NCI-H128 (cell line): Measurements from ENCODE around the gene FKBP5.
A peak's percentile ranks its signal among the peaks of the same experiment; 100 is the strongest.
"Not testable (repeated sequence)": the region's sequence is repeated elsewhere in the genome, so short reads cannot be mapped to it uniquely, and the experiment has no call there.

Source experiments
- DNase-seq: peaks from one replicate; lab custom pipeline; 2025; ENCODE audit not compliant: unreplicated experiment; lab: John Stamatoyannopoulos, UW

The FKBP5 gene

GRCh38 chr6:35550437-35550836 is 138.3 kb downstream of the FKBP5 start:
- DNase-seq = no peak

GRCh38 chr6:35547676-35548075 is 141.0 kb downstream of the FKBP5 start:
- DNase-seq = no peak

GRCh38 chr6:35544769-35545361 is 143.8 kb downstream of the FKBP5 start:
- no peak for DNase-seq

GRCh38 chr6:35543459-35544193 is 145.1 kb downstream of the FKBP5 start:
- peak; percentile 31 for DNase-seq

- no peak for DNase-seq
These were observed 146.9 kb downstream of the FKBP5 start for GRCh38 chr6:35541836-35542235.

- no peak for DNase-seq
These were observed 149.5 kb downstream of the FKBP5 start for GRCh38 chr6:35539223-35539622.

GRCh38 chr6:35535847-35536246 is 152.9 kb downstream of the FKBP5 start:
- DNase-seq = not testable (repeated sequence)

- DNase-seq = no peak
These were observed 154.1 kb downstream of the FKBP5 start for GRCh38 chr6:35534407-35535170.

GRCh38 chr6:35533981-35534380 is 154.7 kb downstream of the FKBP5 start:
- no peak for DNase-seq

- DNase-seq = no peak
These were observed 156.6 kb downstream of the FKBP5 start for GRCh38 chr6:35532126-35532525.

GRCh38 chr6:35524380-35525020 is 164.2 kb downstream of the FKBP5 start:
- no peak for DNase-seq
